Measurements from ENCODE around the gene DLG2. TPM values are rescaled to one million over a fixed set of nuclear protein-coding genes. Genes with fewer than 3 reads are reported as not detected.
"Not testable (repeated sequence)": the region's sequence is repeated elsewhere in the genome, so short reads cannot be mapped to it uniquely, and the experiment has no call there.

Gene DLG2
- total RNA-seq, 1 donor from 2014 or later = 5.1 TPM

GRCh38 chr11:85619499-85619898, 7.6 kb downstream of the DLG2 start:
- Mint-ChIP-seq H3K36me3 (ENCODE audit: low read depth, unreplicated experiment) (no peaks in the 10 kb centered on the region), H3K27ac (ENCODE audit: unreplicated experiment) (no peak overlapping the region), H3K4me3 (ENCODE audit: unreplicated experiment) (no peak overlapping the region), H3K27me3 (ENCODE audit: unreplicated experiment) (peaks cover 2% of the 10 kb centered on the region), H3K9me3 (ENCODE audit: unreplicated experiment) (no peaks in the 10 kb centered on the region), H3K4me1 (ENCODE audit: unreplicated experiment) (no peaks in the 10 kb centered on the region)
- no peak for DNase-seq (ENCODE audit: low spot score)
- TF ChIP-seq, protein P1, sequence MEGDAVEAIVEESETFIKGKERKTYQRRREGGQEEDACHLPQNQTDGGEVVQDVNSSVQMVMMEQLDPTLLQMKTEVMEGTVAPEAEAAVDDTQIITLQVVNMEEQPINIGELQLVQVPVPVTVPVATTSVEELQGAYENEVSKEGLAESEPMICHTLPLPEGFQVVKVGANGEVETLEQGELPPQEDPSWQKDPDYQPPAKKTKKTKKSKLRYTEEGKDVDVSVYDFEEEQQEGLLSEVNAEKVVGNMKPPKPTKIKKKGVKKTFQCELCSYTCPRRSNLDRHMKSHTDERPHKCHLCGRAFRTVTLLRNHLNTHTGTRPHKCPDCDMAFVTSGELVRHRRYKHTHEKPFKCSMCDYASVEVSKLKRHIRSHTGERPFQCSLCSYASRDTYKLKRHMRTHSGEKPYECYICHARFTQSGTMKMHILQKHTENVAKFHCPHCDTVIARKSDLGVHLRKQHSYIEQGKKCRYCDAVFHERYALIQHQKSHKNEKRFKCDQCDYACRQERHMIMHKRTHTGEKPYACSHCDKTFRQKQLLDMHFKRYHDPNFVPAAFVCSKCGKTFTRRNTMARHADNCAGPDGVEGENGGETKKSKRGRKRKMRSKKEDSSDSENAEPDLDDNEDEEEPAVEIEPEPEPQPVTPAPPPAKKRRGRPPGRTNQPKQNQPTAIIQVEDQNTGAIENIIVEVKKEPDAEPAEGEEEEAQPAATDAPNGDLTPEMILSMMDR (IDR thresholded peaks at IDR 0.05; ENCODE audit: unreplicated experiment) = no peak

DNA sequence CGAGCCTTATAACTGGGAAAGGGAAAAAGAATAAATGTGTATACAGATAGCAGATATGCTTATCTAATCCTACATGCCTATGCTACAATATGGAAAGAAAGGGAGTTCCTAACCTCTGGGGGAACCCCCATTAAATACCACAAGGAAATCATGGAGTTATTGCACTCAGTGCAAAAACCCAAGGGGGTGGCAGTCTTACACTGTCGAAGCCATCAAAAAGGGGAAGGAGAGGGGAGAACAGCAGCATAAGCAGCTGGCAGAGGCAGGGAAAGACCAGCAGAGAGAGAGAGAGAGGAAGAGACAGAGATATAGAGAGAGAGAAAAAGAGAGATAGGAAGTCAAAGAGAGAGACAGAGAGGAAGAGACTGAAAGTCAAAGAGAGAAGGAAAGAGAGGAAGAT, 15.5 kb downstream of the DLG2 start:
- H3K9me3 Mint-ChIP-seq (ENCODE audit: unreplicated experiment); DNase-seq (ENCODE audit: low spot score); H3K27me3 Mint-ChIP-seq (ENCODE audit: unreplicated experiment); H3K4me3 Mint-ChIP-seq (ENCODE audit: unreplicated experiment): not testable (repeated sequence)
- H3K36me3 Mint-ChIP-seq (ENCODE audit: low read depth, unreplicated experiment) = peaks cover 15% of the 10 kb centered on the region
- peaks cover 15% of the 10 kb centered on the region for H3K4me1 Mint-ChIP-seq (ENCODE audit: unreplicated experiment)
- H3K27ac Mint-ChIP-seq (ENCODE audit: unreplicated experiment) = peak overlapping the region; percentile 32

DNA sequence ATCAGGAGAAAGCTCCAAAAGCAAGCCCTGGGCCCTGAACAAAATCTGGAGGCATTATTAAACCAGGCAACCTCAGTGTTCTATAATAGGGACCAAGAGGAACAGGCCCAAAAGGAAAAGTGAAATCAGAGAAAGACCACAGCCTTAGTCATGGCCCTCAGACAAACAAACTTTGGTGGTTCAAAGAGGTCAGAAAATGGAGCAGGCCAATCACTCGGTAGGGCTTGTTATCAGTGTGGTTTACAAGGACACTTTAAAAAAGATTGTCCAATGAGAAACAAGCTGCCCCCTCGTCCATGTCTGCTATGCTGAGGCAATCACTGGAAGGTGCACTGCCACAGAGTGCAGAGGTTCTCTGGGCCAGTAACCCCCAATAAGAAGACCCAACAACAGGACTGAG, 17.9 kb downstream of the DLG2 start:
- DNase-seq (ENCODE audit: low spot score); H3K27ac Mint-ChIP-seq (ENCODE audit: unreplicated experiment); H3K9me3 Mint-ChIP-seq (ENCODE audit: unreplicated experiment); H3K27me3 Mint-ChIP-seq (ENCODE audit: unreplicated experiment); H3K4me3 Mint-ChIP-seq (ENCODE audit: unreplicated experiment): not testable (repeated sequence)
- Mint-ChIP-seq H3K4me1 (ENCODE audit: unreplicated experiment) (peaks cover 15% of the 10 kb centered on the region), H3K36me3 (ENCODE audit: low read depth, unreplicated experiment) (peaks cover 15% of the 10 kb centered on the region)

DNA sequence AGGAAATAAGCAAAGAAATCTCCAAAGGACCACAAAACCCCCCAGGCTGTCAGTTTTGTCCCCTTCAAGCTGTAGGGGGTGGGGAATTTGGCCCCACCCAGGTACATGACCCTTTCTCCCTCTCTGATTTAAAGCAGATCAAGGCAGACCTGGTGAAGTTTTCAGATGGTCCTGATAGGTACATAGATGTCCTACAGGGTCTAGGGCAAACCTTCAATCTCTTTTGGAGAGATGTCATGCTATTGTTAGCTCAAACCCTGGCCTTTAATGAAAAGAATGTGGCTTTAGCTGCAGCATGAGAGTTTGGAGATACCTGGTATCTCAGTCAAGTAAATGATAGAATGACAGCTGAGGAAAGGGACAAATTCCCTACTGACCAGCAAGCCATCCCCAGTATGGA, 18.5 kb downstream of the DLG2 start:
- DNase-seq (ENCODE audit: low spot score); H3K27ac Mint-ChIP-seq (ENCODE audit: unreplicated experiment); H3K9me3 Mint-ChIP-seq (ENCODE audit: unreplicated experiment); H3K4me3 Mint-ChIP-seq (ENCODE audit: unreplicated experiment); H3K27me3 Mint-ChIP-seq (ENCODE audit: unreplicated experiment): not testable (repeated sequence)
- Mint-ChIP-seq H3K36me3 (ENCODE audit: low read depth, unreplicated experiment) (peaks cover 15% of the 10 kb centered on the region), H3K4me1 (ENCODE audit: unreplicated experiment) (peaks cover 15% of the 10 kb centered on the region)

DNA sequence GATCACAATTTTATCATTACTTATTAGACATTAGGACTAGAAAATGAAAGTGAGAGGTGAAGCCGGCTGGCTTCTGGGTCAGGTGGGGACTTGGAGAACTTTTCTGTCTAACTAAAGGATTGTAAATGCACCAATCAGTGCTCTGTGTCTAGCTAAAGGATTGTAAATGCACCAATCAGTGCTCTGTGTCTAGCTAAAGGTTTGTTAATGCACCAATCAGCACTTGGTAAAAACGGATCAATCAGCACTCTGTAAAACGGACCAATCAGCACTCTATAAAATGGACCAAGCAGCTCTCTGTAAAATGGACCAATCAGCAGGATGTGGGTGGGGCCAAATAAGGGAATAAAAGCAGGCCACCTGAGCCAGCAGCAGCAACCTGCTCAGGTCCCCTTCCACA, 20.9 kb downstream of the DLG2 start:
- H3K4me1 Mint-ChIP-seq (ENCODE audit: unreplicated experiment); H3K9me3 Mint-ChIP-seq (ENCODE audit: unreplicated experiment); H3K27me3 Mint-ChIP-seq (ENCODE audit: unreplicated experiment); H3K27ac Mint-ChIP-seq (ENCODE audit: unreplicated experiment); H3K4me3 Mint-ChIP-seq (ENCODE audit: unreplicated experiment); DNase-seq (ENCODE audit: low spot score): not testable (repeated sequence)
- peaks cover 15% of the 10 kb centered on the region for H3K36me3 Mint-ChIP-seq (ENCODE audit: low read depth, unreplicated experiment)

GRCh38 chr11:85603220-85603619, 23.9 kb downstream of the DLG2 start:
- Mint-ChIP-seq H3K36me3 (ENCODE audit: low read depth, unreplicated experiment) (peaks cover 4% of the 10 kb centered on the region), H3K27ac (ENCODE audit: unreplicated experiment) (no peak overlapping the region), H3K27me3 (ENCODE audit: unreplicated experiment) (no peaks in the 10 kb centered on the region), H3K4me1 (ENCODE audit: unreplicated experiment) (no peaks in the 10 kb centered on the region), H3K4me3 (ENCODE audit: unreplicated experiment) (no peak overlapping the region), H3K9me3 (ENCODE audit: unreplicated experiment) (no peaks in the 10 kb centered on the region)
- TF ChIP-seq, protein P1 (IDR thresholded peaks at IDR 0.05; ENCODE audit: unreplicated experiment) = no peak
- DNase-seq (ENCODE audit: low spot score) = no peak

DNA sequence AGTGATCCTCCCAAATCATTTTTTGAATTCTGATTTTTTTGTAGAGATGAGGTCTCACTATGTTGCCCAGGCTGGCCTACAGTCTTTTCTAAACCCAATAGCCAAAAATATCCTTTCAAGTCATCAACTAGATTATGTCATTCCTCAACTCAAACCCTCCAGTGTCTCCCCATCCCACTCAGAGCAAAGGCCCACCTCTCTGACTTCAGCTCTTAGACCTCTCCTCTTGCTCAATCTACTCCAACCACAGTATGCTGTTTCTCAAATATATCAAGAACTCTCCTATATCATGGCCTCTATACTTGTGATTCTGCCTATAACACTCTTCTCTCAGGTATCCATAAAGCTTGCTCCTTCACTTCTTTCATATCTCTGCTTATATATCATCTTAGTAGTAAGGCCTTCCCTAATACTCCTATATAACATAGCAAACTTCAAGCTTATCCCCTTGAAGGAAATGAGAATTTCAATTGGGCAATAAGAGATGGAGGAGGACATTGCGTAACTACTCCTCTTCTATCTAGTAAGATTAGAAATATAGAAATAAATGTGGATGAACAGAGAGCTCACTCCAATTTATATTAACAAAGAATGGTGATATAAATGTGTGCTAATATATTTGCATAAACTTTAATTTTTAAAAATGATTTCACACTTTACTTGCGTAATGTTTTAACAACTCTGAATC, 24.5 kb downstream of the DLG2 start:
- TF ChIP-seq, protein P1 (IDR thresholded peaks at IDR 0.05; ENCODE audit: unreplicated experiment) = no peak
- Mint-ChIP-seq H3K27ac (ENCODE audit: unreplicated experiment) (no peak overlapping the region), H3K27me3 (ENCODE audit: unreplicated experiment) (no peaks in the 10 kb centered on the region), H3K9me3 (ENCODE audit: unreplicated experiment) (no peaks in the 10 kb centered on the region), H3K4me3 (ENCODE audit: unreplicated experiment) (no peak overlapping the region), H3K36me3 (ENCODE audit: low read depth, unreplicated experiment) (peaks cover 3% of the 10 kb centered on the region), H3K4me1 (ENCODE audit: unreplicated experiment) (no peaks in the 10 kb centered on the region)
- no peak for DNase-seq (ENCODE audit: low spot score)
